Stimulated activated CD4-positive, alpha-beta T cell treated with anti-CD3 and anti-CD28 coated beads, Interleukin-1b, Interleukin-23, amount 100 ng/mL, for 24 hours (primary cell): ENCODE results near the gene PPDPF.
"Not testable (repeated sequence)": the region's sequence is repeated elsewhere in the genome, so short reads cannot be mapped to it uniquely, and the experiment has no call there.

Experiments used
- DNase-seq, 4 experiments: peaks; one replicate each; pipeline ENCODE4 v3.0.0-alpha.2; 2020; ENCODE audit warnings: low read depth in 4 of 4, low spot score in 1 of 4

PPDPF gene

GRCh38 chr20:63561624-63562396, 41.2 kb downstream of the PPDPF start:
- no peak for DNase-seq

GRCh38 chr20:63562461-63563224, 42.1 kb downstream of the PPDPF start:
- no peak for DNase-seq

- no peak for DNase-seq
Observed at GRCh38 chr20:63563225-63563935, 42.8 kb downstream of the PPDPF start.

GRCh38 chr20:63564036-63564810, 43.7 kb downstream of the PPDPF start:
- DNase-seq, result no peak

- no peak for DNase-seq
Observed at GRCh38 chr20:63565021-63565698, 44.6 kb downstream of the PPDPF start.

GRCh38 chr20:63565699-63566335, 45.3 kb downstream of the PPDPF start:
- no peak for DNase-seq

- no peak for DNase-seq
Observed at GRCh38 chr20:63566395-63567135, 46.0 kb downstream of the PPDPF start.

- DNase-seq, result no peak
Observed at GRCh38 chr20:63567136-63567385, 46.5 kb downstream of the PPDPF start.

GRCh38 chr20:63567386-63568169, 47.0 kb downstream of the PPDPF start:
- DNase-seq, result peak in 1 of 4 experiments; percentile 41

GRCh38 chr20:63568170-63568981, 47.8 kb downstream of the PPDPF start:
- DNase-seq, result no peak

- DNase-seq, result no peak
Observed at GRCh38 chr20:63568986-63569949, 48.7 kb downstream of the PPDPF start.

- no peak for DNase-seq
Observed at GRCh38 chr20:63570281-63571086, 49.9 kb downstream of the PPDPF start.

- not testable (repeated sequence) for DNase-seq
Observed at GRCh38 chr20:63571087-63571478, 50.5 kb downstream of the PPDPF start.
